GM19035 (cell line): ENCODE measurements around the gene STPG4.
"Not testable (repeated sequence)": the region's sequence is repeated elsewhere in the genome, so short reads cannot be mapped to it uniquely, and the experiment has no call there.

Source experiments
- ATAC-seq: cut with Tn5 transposase; IDR thresholded peaks from one replicate; pipeline ENCODE4 v1.9.1; 2021; ENCODE audit not compliant: unreplicated experiment

The STPG4 gene

GRCh38 chr2:47128705-47129104 is 26.4 kb downstream of the STPG4 start:
- ATAC-seq = no peak

GRCh38 chr2:47127862-47128543 is 27.1 kb downstream of the STPG4 start:
- ATAC-seq = no peak

GRCh38 chr2:47126783-47127182 is 28.3 kb downstream of the STPG4 start:
- ATAC-seq = no peak

- not testable (repeated sequence) for ATAC-seq
Measured at GRCh38 chr2:47124740-47125139, 30.4 kb downstream of the STPG4 start.

GRCh38 chr2:47120424-47120823 is 34.7 kb downstream of the STPG4 start:
- ATAC-seq = not testable (repeated sequence)

GRCh38 chr2:47119001-47119400 is 36.1 kb downstream of the STPG4 start:
- ATAC-seq = no peak

GRCh38 chr2:47118581-47118980 is 36.5 kb downstream of the STPG4 start:
- ATAC-seq = no peak

GRCh38 chr2:47112665-47113435 is 42.3 kb downstream of the STPG4 start:
- ATAC-seq = no peak

GRCh38 chr2:47109680-47110079 is 45.4 kb downstream of the STPG4 start:
- ATAC-seq = no peak

GRCh38 chr2:47109007-47109375 is 46.1 kb downstream of the STPG4 start:
- no peak for ATAC-seq

- ATAC-seq = not testable (repeated sequence)
Measured at GRCh38 chr2:47108267-47109006, 46.7 kb downstream of the STPG4 start.

GRCh38 chr2:47107201-47107600 is 47.9 kb downstream of the STPG4 start:
- not testable (repeated sequence) for ATAC-seq

- not testable (repeated sequence) for ATAC-seq
Measured at GRCh38 chr2:47106231-47106630, 48.9 kb downstream of the STPG4 start.

- ATAC-seq = not testable (repeated sequence)
Measured at GRCh38 chr2:47099712-47100111, 55.4 kb downstream of the STPG4 start.

- no peak for ATAC-seq
Measured at GRCh38 chr2:47098953-47099352, 56.2 kb downstream of the STPG4 start.

- ATAC-seq = no peak
Measured at GRCh38 chr2:47097563-47097962, 57.5 kb downstream of the STPG4 start.

- ATAC-seq = no peak
Measured at GRCh38 chr2:47096451-47096850, 58.7 kb downstream of the STPG4 start.

GRCh38 chr2:47095349-47096020 is 59.6 kb downstream of the STPG4 start:
- no peak for ATAC-seq

GRCh38 chr2:47094511-47095142 is 60.5 kb downstream of the STPG4 start:
- ATAC-seq = no peak

GRCh38 chr2:47093626-47094025 is 61.5 kb downstream of the STPG4 start:
- ATAC-seq = no peak

- ATAC-seq = no peak
Measured at GRCh38 chr2:47092465-47092864, 62.6 kb downstream of the STPG4 start.
